ENCODE data around the gene CPEB2. TPM values are rescaled to one million over a fixed set of nuclear protein-coding genes. Genes with fewer than 3 reads are reported as not detected.

Gene CPEB2
- total and polyA plus RNA-seq, 9 of the 15 experiments (the other 6 are each of a cell fraction or from before 2014, with no cell fraction given), result 0.39 to 3.0 (median 1.4) TPM

DNA sequence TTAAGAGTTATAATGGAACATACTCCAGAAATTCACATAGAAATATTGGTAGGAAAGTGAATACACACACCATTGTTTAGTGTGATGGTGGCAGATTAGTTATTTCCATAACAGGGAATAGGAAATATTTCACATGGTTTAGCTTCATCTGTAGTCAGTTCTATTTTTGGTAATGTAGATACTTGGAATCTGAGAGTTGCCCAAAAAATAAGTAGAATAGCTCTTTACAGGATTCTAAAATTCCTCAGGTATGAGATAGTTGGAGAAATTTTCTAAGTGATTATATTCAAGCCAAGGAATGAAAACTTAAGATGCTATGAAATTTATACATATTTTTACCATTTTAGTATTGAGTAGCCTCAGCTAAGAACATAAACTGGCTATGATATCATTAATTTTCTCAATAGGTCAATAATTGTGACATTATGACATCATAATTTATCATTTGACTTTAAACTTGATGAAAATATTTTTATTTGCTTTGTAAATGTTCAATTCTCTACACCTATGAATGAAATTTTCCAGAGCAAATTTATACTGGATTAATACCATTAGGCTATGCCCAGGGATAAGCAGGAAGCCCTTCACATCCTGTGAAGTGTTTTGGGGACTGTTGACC lies 35.8 kb downstream of the CPEB2 start (continued):
- TF ChIP-seq, protein P1, sequence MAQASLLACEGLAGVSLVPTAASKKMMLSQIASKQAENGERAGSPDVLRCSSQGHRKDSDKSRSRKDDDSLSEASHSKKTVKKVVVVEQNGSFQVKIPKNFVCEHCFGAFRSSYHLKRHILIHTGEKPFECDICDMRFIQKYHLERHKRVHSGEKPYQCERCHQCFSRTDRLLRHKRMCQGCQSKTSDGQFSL (CRISPR knock-in tag; IDR thresholded peaks at IDR 0.05), result no peak
- TF ChIP-seq, protein P1 (tag; IDR thresholded peaks at IDR 0.05), result no peak
- TF ChIP-seq, protein P2, sequence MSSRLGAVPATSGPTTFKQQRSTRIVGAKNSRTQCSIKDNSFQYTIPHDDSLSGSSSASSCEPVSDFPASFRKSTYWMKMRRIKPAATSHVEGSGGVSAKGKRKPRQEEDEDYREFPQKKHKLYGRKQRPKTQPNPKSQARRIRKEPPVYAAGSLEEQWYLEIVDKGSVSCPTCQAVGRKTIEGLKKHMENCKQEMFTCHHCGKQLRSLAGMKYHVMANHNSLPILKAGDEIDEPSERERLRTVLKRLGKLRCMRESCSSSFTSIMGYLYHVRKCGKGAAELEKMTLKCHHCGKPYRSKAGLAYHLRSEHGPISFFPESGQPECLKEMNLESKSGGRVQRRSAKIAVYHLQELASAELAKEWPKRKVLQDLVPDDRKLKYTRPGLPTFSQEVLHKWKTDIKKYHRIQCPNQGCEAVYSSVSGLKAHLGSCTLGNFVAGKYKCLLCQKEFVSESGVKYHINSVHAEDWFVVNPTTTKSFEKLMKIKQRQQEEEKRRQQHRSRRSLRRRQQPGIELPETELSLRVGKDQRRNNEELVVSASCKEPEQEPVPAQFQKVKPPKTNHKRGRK (tag; IDR thresholded peaks at IDR 0.05), result no peak
- no peak for TF ChIP-seq HDAC1 (IDR thresholded peaks at IDR 0.05)

DNA sequence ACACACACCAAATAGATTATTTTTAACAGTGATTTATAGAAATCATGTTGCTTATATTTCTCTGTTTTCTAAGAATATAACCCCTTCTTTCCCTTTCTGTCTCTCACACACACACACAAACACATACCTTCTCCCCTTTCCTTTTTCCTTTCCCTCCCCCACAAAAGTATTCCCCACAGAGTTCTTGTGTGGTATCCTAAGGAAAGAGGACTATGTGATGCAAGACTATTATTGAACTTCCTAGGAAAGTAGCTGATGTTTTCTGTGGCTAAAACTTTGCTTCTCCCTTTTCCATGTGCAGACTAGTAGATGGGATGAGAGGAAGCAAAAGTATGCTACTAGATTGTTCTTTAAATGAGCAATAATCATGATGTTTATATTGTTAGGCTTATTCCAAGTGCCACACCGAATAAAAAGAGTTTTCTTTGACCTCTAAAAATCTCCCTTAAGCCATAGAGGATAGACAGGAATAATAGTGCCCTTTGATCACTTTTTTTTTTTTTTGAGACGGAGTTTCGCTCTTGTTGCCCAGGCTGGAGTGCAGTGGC lies 38.7 kb downstream of the CPEB2 start:
- H3K4me1 ChIP-seq (replicated peaks in 1 of 2; ENCODE audit: control insufficient read depth in 2 of 2, insufficient read depth in 2 of 2, low read length in 2 of 2), result no peaks in the 10 kb centered on the region
- no peaks in the 10 kb centered on the region for H3K9me1 ChIP-seq (ENCODE audit: control insufficient read depth, insufficient read depth, low read length)
- H3K36me3 ChIP-seq (ENCODE audit: control insufficient read depth, insufficient read depth, low read length), result peaks cover 3% of the 10 kb centered on the region; the same call in 1 of the 3 replicates
- POLR2A ChIA-PET, result no interaction called here
- no peak overlapping the region for H3K9ac ChIP-seq (ENCODE audit: insufficient read depth in 1 of 2, low read depth in 2 of 2, low read length in 2 of 2)
- no peaks in the 10 kb centered on the region for H4K20me1 ChIP-seq (replicated peaks; ENCODE audit: control insufficient read depth, insufficient read depth, low read length)
- no peak for TF ChIP-seq CTBP1 (IDR thresholded peaks at IDR 0.05; ENCODE audit: borderline replicate concordance)
- TF ChIP-seq, protein P3, sequence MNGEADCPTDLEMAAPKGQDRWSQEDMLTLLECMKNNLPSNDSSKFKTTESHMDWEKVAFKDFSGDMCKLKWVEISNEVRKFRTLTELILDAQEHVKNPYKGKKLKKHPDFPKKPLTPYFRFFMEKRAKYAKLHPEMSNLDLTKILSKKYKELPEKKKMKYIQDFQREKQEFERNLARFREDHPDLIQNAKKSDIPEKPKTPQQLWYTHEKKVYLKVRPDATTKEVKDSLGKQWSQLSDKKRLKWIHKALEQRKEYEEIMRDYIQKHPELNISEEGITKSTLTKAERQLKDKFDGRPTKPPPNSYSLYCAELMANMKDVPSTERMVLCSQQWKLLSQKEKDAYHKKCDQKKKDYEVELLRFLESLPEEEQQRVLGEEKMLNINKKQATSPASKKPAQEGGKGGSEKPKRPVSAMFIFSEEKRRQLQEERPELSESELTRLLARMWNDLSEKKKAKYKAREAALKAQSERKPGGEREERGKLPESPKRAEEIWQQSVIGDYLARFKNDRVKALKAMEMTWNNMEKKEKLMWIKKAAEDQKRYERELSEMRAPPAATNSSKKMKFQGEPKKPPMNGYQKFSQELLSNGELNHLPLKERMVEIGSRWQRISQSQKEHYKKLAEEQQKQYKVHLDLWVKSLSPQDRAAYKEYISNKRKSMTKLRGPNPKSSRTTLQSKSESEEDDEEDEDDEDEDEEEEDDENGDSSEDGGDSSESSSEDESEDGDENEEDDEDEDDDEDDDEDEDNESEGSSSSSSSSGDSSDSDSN (IDR thresholded peaks at IDR 0.05; ENCODE audit: borderline replicate concordance in 1 of 2, low read depth in 2 of 2, low read length in 2 of 2), result no peak
- no peak for TF ChIP-seq HMG20B (CRISPR knock-in tag; IDR thresholded peaks at IDR 0.05)
- no peak for TF ChIP-seq NEUROD1 (IDR thresholded peaks at IDR 0.05; ENCODE audit: borderline replicate concordance, low read depth, low read length, partially characterized antibody)
- TF ChIP-seq TOE1 (IDR thresholded peaks at IDR 0.05; ENCODE audit: borderline replicate concordance), result no peak
- TF ChIP-seq TOE1 (CRISPR knock-in tag; IDR thresholded peaks at IDR 0.05; ENCODE audit: borderline replicate concordance, low read depth), result no peak
- ATAC-seq, result no peak
- no peak overlapping the region for H3K27ac ChIP-seq (ENCODE audit: extremely low read depth, low read depth, low read length)
- no peak overlapping the region for H3K4me2 ChIP-seq (ENCODE audit: insufficient read depth, low read length)
- no peaks in the 10 kb centered on the region for H3K79me2 ChIP-seq (ENCODE audit: control insufficient read depth, insufficient read depth, low read length)
- no peaks in the 10 kb centered on the region for H3K9me3 ChIP-seq (replicated peaks; ENCODE audit: control insufficient read depth, insufficient read depth, low read depth, low read length)
- CTCF ChIA-PET (ENCODE audit: low intra/inter-chr PET ratio), result no interaction called here
- no peaks in the 10 kb centered on the region for H3K27me3 ChIP-seq (ENCODE audit: control insufficient read depth in 2 of 2, insufficient read depth in 2 of 2, low read length in 2 of 2)
- no peak for FAIRE-seq
- BruUV-seq (replicated peaks), result no TSS peak
- in situ Hi-C loops (cut with MboI), result no loop called here
- H2AFZ ChIP-seq (ENCODE audit: low read depth, low read length), result no peak overlapping the region
- WGBS (ENCODE audit: insufficient coverage, low coverage, missing lambda C conversion rate), result 52% methylated on average over 2 of the region's 3 CpGs
- intact Hi-C loops (cut with micrococcal nuclease), result no loop called here
- DNase-seq (ENCODE audit: extremely low read depth in 1 of 4, low spot score in 3 of 4), result no peak
- H3K4me3 ChIP-seq, result no peak overlapping the region
